GM12878 (cell line): ENCODE results near the gene TP53RK. TPM values are rescaled to one million over a fixed set of nuclear protein-coding genes. Genes with fewer than 3 reads are reported as not detected.

ENCODE experiments used
- ATAC-seq: fragments of 200-7000 bp; cut with Tn5 transposase; 3 replicates; pipeline ENCODE4 v1.9.1; 2020; ENCODE audit warnings: mild to moderate bottlenecking, moderate library complexity
- BruUV-seq: library from RNA; stranded (reverse); fragments of 400-500 nt; replicated peaks from 2 replicates; lab custom pipeline; 2021; lab: Mats Ljungman, UMichigan
- CTCF ChIA-PET: fragments of 300-600 bp; sonication (Branson Sonifier 250); formaldehyde crosslinking; extraction: SDS; loops from one replicate; lab custom pipeline; 2021; ENCODE audit warnings: inconsistent platforms; lab: Yijun Ruan, JAX
- POLR2A ChIA-PET: fragments of 350-600 bp; formaldehyde crosslinking; extraction: SDS; loops from one replicate; lab custom pipeline; 2021; ENCODE audit warnings: inconsistent platforms; lab: Charles Lee
- RAD21 ChIA-PET: fragments of 300-600 bp; sonication (Branson Sonifier 250); formaldehyde crosslinking; loops from one replicate; lab custom pipeline; 2023; ENCODE audit warnings: antibody characterized with exemption; ENCODE audit not compliant: unreplicated experiment; lab: Charles Lee
- SMC1A ChIA-PET: fragments of 300-600 bp; sonication (Branson Sonifier 250); formaldehyde crosslinking; loops from one replicate; lab custom pipeline; 2023; ENCODE audit not compliant: unreplicated experiment, uncharacterized antibody; lab: Charles Lee
- DNase-seq: peaks from one replicate; pipeline ENCODE4 v3.0.0-alpha.2; 2011; ENCODE audit warnings: low read depth, low spot score
- FAIRE-seq: peaks from 3 replicates; lab custom pipeline; 2011; peaks lifted over from hg19 to GRCh38; lab: Jason Lieb, UNC
- H2AFZ ChIP-seq: 2 replicates; pipeline ENCODE4 v1.6.0; 2011; ENCODE audit warnings: low read depth, low read length, control low read depth; ENCODE audit not compliant: control insufficient read depth
- H3K27ac ChIP-seq: 2 replicates; pipeline ENCODE4 v1.5.1; 2011; ENCODE audit warnings: control low read depth; ENCODE audit not compliant: control insufficient read depth, insufficient read depth
- H3K27me3 ChIP-seq, 2 experiments: replicated peaks in 1 of 2; 2 replicates each; pipeline versions ENCODE4 v1.6.0 to v1.6.1; 2011; ENCODE audit warnings: low read length in 1 of 2; ENCODE audit not compliant: control insufficient read depth in 2 of 2, insufficient read depth in 2 of 2
- H3K36me3 ChIP-seq, 2 experiments: 2 replicates each; pipeline ENCODE4 v1.5.1; 2011; ENCODE audit warnings: low read length in 1 of 2; ENCODE audit not compliant: control insufficient read depth in 2 of 2, insufficient read depth in 2 of 2
- H3K4me1 ChIP-seq: 2 replicates; pipeline ENCODE4 v1.6.1; 2011; ENCODE audit warnings: mild to moderate bottlenecking, low read length, moderate library complexity, mixed read lengths; ENCODE audit not compliant: control insufficient read depth, insufficient read depth
- H3K4me2 ChIP-seq: 2 replicates; pipeline ENCODE4 v1.6.0; 2011; ENCODE audit warnings: control low read depth; ENCODE audit not compliant: control insufficient read depth, insufficient read depth
- H3K4me3 ChIP-seq: fragments of 200-600 bp; sonication (generic); 2 replicates; pipeline ENCODE4 v1.5.1; 2016
- H3K79me2 ChIP-seq: 2 replicates; pipeline ENCODE4 v1.6.0; 2011; ENCODE audit warnings: low read length; ENCODE audit not compliant: control insufficient read depth, insufficient read depth
- H3K9ac ChIP-seq: 2 replicates; pipeline ENCODE4 v1.8.0; 2011; ENCODE audit warnings: low read length, control low read depth, mixed read lengths; ENCODE audit not compliant: control insufficient read depth, insufficient read depth
- H3K9me3 ChIP-seq: replicated peaks from 3 replicates; pipeline ENCODE4 v1.5.1; 2011; ENCODE audit warnings: mild to moderate bottlenecking, low read length; ENCODE audit not compliant: control insufficient read depth, insufficient read depth
- H4K20me1 ChIP-seq: 2 replicates; pipeline ENCODE4 v1.6.0; 2011; ENCODE audit not compliant: control insufficient read depth, insufficient read depth
- CHD4 ChIP-seq: fragments of 200-600 bp; sonication (generic); IDR thresholded peaks from 2 replicates; pipeline ENCODE4 v1.6.1; 2016; ENCODE audit warnings: mild to moderate bottlenecking
- CREB1 ChIP-seq: IDR thresholded peaks from 2 replicates; pipeline ENCODE4 v1.6.1; 2012; ENCODE audit warnings: low read depth, mild to moderate bottlenecking, inconsistent platforms
- EGR1 ChIP-seq, 2 experiments: IDR thresholded peaks; 1 replicate in 1 of 2; 2 replicates in 1 of 2; pipeline ENCODE4 v1.6.1; 2011 to 2012; ENCODE audit warnings: low read depth in 2 of 2, low read length in 2 of 2, borderline replicate concordance in 1 of 2, mild to moderate bottlenecking in 1 of 2, moderate library complexity in 1 of 2
- HDAC2 ChIP-seq: fragments of 200-600 bp; sonication (generic); IDR thresholded peaks from 2 replicates; pipeline ENCODE4 v1.6.1; 2017
- HDAC6 ChIP-seq: fragments of 200-600 bp; sonication (generic); IDR thresholded peaks from one replicate; pipeline ENCODE4 v1.8.0; 2017; ENCODE audit warnings: antibody characterized with exemption; ENCODE audit not compliant: unreplicated experiment
- IKZF2 ChIP-seq, 2 experiments: fragments of 450-650 bp; IDR thresholded peaks; 2 replicates each; pipeline ENCODE4 v1.6.1; 2017; ENCODE audit warnings: mild to moderate bottlenecking in 2 of 2, moderate library complexity in 2 of 2
- IRF4 ChIP-seq: IDR thresholded peaks from 2 replicates; pipeline ENCODE4 v1.6.1; 2011; ENCODE audit warnings: low read depth, low read length
- KLF5 ChIP-seq: fragments of 450-650 bp; IDR thresholded peaks from 2 replicates; pipeline ENCODE4 v1.6.1; 2014; ENCODE audit warnings: mild to moderate bottlenecking; ENCODE audit not compliant: partially characterized antibody
- NBN ChIP-seq: fragments of 450-650 bp; IDR thresholded peaks from 2 replicates; pipeline ENCODE4 v1.6.1; 2016
- RAD51 ChIP-seq: fragments of 450-650 bp; IDR thresholded peaks from 2 replicates; pipeline ENCODE4 v1.6.1; 2016; ENCODE audit warnings: moderate library complexity, mild to moderate bottlenecking, inconsistent platforms
- SMAD1 ChIP-seq: fragments of 450-650 bp; IDR thresholded peaks from 2 replicates; pipeline ENCODE4 v1.6.1; 2018; ENCODE audit warnings: mild to moderate bottlenecking, low read depth; ENCODE audit not compliant: partially characterized antibody
- SMARCA5 ChIP-seq: fragments of 450-650 bp; IDR thresholded peaks from 2 replicates; pipeline ENCODE4 v1.6.1; 2017; ENCODE audit warnings: mild to moderate bottlenecking
- TCF7 ChIP-seq: IDR thresholded peaks from 2 replicates; pipeline ENCODE4 v1.6.1; 2014; ENCODE audit warnings: antibody characterized with exemption, borderline replicate concordance
- USF2 ChIP-seq: IDR thresholded peaks from 2 replicates; pipeline ENCODE4 v1.6.1; 2011; ENCODE audit warnings: low read depth, low read length, improper control_type of control experiment, borderline replicate concordance
- ZBTB33 ChIP-seq: fragments of 450-650 bp; IDR thresholded peaks from 2 replicates; pipeline ENCODE4 v1.6.1; 2017; ENCODE audit warnings: mild to moderate bottlenecking
- ZNF622 ChIP-seq: fragments of 450-650 bp; IDR thresholded peaks from 2 replicates; pipeline ENCODE4 v1.6.1; 2017; ENCODE audit warnings: mild to moderate bottlenecking, inconsistent platforms
- ZZZ3 ChIP-seq: IDR thresholded peaks from 2 replicates; pipeline ENCODE4 v1.6.1; 2011; ENCODE audit warnings: low read depth; ENCODE audit not compliant: control insufficient read depth, insufficient read length
- WGBS: methylation state at CpG from one replicate; pipeline ENCODE4 v1.1.6; 2016; ENCODE audit warnings: low lambda C conversion rate; ENCODE audit not compliant: insufficient replicate concordance, insufficient coverage; ENCODE audit errors: missing lambda C conversion rate; 5-methylcytosine and 5-hydroxymethylcytosine counted together
- in situ Hi-C: fragments of 300-500 bp; cut with MboI; formaldehyde crosslinking; loops from 9 replicates; pipeline ENCODE4 v1.14.3; 2018; ENCODE audit warnings: mixed read lengths
- intact Hi-C: fragments of 100-400 bp; cut with micrococcal nuclease; formaldehyde crosslinking; loops from one replicate; pipeline ENCODE4 v1.14.2; 2022; ENCODE audit not compliant: unreplicated experiment
- polyA plus RNA-seq, 11 experiments: library from polyadenylated mRNA; depleted of rRNA in 4 of 11; unstranded in 6 of 11; stranded (reverse) in 5 of 11; fragments of >200 nt; fragmentation: Nextera tagmentation in 4 of 11; fragmentation: Illumina TruSeq in 1 of 11; extraction: Ambion mirVana in 4 of 11; extraction: Trizol in 1 of 11; gene quantifications; 1 replicate in 1 of 11; 2 replicates in 10 of 11; pipeline versions ENCODE4 v1.2.1 to v1.2.3, GENCODE V29; 2011 to 2016; ENCODE audit warnings: inconsistent platforms in 2 of 11, missing spikeins in 2 of 11, low read depth in 1 of 11
- total RNA-seq, 4 experiments: library from RNA; depleted of rRNA in 3 of 4; stranded (reverse); fragments of >200 nt in 3 of 4; fragmentation: Illumina TruSeq in 1 of 4; extraction: Trizol in 1 of 4; gene quantifications; 2 replicates each; pipeline versions ENCODE4 v1.2.1 to v1.2.3, GENCODE V29; 2013 to 2021
- TF ChIP-seq, protein P1 (sequence below): fragments of 450-650 bp; IDR thresholded peaks from 2 replicates; pipeline ENCODE4 v1.6.1; 2017; ENCODE audit warnings: borderline replicate concordance

TP53RK gene
- total and polyA plus RNA-seq, 10 of the 15 experiments (the other 5 are each of a cell fraction or from before 2014, with no cell fraction given): 3.8 to 23.1 (median 16.1) TPM

- in situ Hi-C loops (no loop called here), intact Hi-C loops (no loop called here)
- H3K4me1 ChIP-seq: no peaks in the 10 kb centered on the region
- H3K9me3 ChIP-seq: no peaks in the 10 kb centered on the region; the same call in 2 of the 3 replicates
- no TSS peak for BruUV-seq
- RAD21 ChIA-PET: no interaction called here
- DNase-seq: no peak
- ATAC-seq: no peak
- FAIRE-seq: no peak
- CTCF ChIA-PET: interaction anchor here (0.6 kb wide), 1 partner anchor 1322 kb away, joined by 3 read pairs; no protein-coding TSS in a partner anchor
- H3K36me3 ChIP-seq: no peaks in the 10 kb centered on the region
- WGBS: 50% methylated on average over 26 of the region's 27 CpGs
- no peaks in the 10 kb centered on the region for H3K79me2 ChIP-seq
- SMC1A ChIA-PET: no interaction called here
- no peaks in the 10 kb centered on the region for H3K27me3 ChIP-seq
- no peak overlapping the region for H3K4me2 ChIP-seq
- H3K4me3 ChIP-seq: no peak overlapping the region
- no peak overlapping the region for H3K9ac ChIP-seq
- H2AFZ ChIP-seq: no peak overlapping the region
- no peak overlapping the region for H3K27ac ChIP-seq
- POLR2A ChIA-PET: no interaction called here
- no peaks in the 10 kb centered on the region for H4K20me1 ChIP-seq
- TF ChIP-seq EGR1 (IDR thresholded peaks at IDR 0.05; ENCODE audit: borderline replicate concordance in 1 of 2, low read depth in 2 of 2, low read length in 2 of 2) (no peak), KLF5 (no peak), TCF7 (no peak), IKZF2 (IDR thresholded peaks at IDR 0.05) (no peak), ZBTB33 (no peak), ZNF622 (no peak), HDAC2 (no peak), ZZZ3 (no peak), IRF4 (no peak), CREB1 (no peak), USF2 (no peak), SMAD1 (no peak), NBN (no peak), HDAC6 (no peak), CHD4 (no peak), SMARCA5 (no peak), RAD51 (no peak)
- TF ChIP-seq, protein P1, sequence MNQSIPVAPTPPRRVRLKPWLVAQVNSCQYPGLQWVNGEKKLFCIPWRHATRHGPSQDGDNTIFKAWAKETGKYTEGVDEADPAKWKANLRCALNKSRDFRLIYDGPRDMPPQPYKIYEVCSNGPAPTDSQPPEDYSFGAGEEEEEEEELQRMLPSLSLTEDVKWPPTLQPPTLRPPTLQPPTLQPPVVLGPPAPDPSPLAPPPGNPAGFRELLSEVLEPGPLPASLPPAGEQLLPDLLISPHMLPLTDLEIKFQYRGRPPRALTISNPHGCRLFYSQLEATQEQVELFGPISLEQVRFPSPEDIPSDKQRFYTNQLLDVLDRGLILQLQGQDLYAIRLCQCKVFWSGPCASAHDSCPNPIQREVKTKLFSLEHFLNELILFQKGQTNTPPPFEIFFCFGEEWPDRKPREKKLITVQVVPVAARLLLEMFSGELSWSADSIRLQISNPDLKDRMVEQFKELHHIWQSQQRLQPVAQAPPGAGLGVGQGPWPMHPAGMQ: no peak
Measured at GRCh38 chr20:46725186-46726165, 36.2 kb upstream of the TP53RK start.
